IMR-90 (cell line): ENCODE results near the gene SAMD4B. TPM values are rescaled to one million over a fixed set of nuclear protein-coding genes. Genes with fewer than 3 reads are reported as not detected.

Source experiments
- ATAC-seq: fragments of 200-7000 bp; cut with Tn5 transposase; 2 replicates; pipeline ENCODE4 v1.9.1; 2020; ENCODE audit warnings: low read depth, mild to moderate bottlenecking, moderate library complexity
- BruUV-seq: library from RNA; stranded (reverse); fragments of 400-500 nt; replicated peaks from 2 replicates; lab custom pipeline; 2021; lab: Mats Ljungman, UMichigan
- CTCF ChIA-PET: fragments of 300-600 bp; formaldehyde crosslinking; extraction: SDS; loops from one replicate; lab custom pipeline; 2021; ENCODE audit warnings: antibody characterized with exemption; lab: Yijun Ruan, JAX
- POLR2A ChIA-PET: fragments of 300-600 bp; sonication (Branson Sonifier 250); formaldehyde crosslinking; loops from one replicate; lab custom pipeline; 2022; ENCODE audit warnings: antibody characterized with exemption; ENCODE audit not compliant: unreplicated experiment; lab: Charles Lee
- DNase-seq: peaks from one replicate; pipeline ENCODE4 v3.0.0; 2013
- H2AFZ ChIP-seq: replicated peaks from 2 replicates; pipeline ENCODE3; 2013; ENCODE audit warnings: low read length, mild to moderate bottlenecking; ENCODE audit not compliant: poor library complexity
- H2AK5ac ChIP-seq: 2 replicates; pipeline ENCODE4 v1.6.1; 2013; ENCODE audit warnings: low read depth, low read length, inconsistent platforms
- H2AK9ac ChIP-seq: replicated peaks from 2 replicates; pipeline ENCODE3; 2013; ENCODE audit warnings: mild to moderate bottlenecking, low read depth, low read length, moderate library complexity; ENCODE audit not compliant: poor library complexity
- H2BK120ac ChIP-seq: 2 replicates; pipeline ENCODE4 v1.6.1; 2013; ENCODE audit warnings: low read depth, low read length, inconsistent platforms
- H2BK15ac ChIP-seq: 3 replicates; pipeline ENCODE4 v1.6.1; 2013; ENCODE audit warnings: low read depth, low read length, inconsistent platforms
- H2BK20ac ChIP-seq: 2 replicates; pipeline ENCODE4 v1.6.1; 2013; ENCODE audit warnings: low read depth, mild to moderate bottlenecking, inconsistent platforms, low read length, moderate library complexity
- H2BK5ac ChIP-seq: 2 replicates; pipeline ENCODE4 v1.6.1; 2013; ENCODE audit warnings: mild to moderate bottlenecking, low read depth, low read length, inconsistent platforms; ENCODE audit not compliant: poor library complexity, severe bottlenecking
- H3K14ac ChIP-seq: replicated peaks from 2 replicates; pipeline ENCODE4 v1.6.1; 2013; ENCODE audit warnings: low read depth, low read length, inconsistent platforms
- H3K18ac ChIP-seq: 2 replicates; pipeline ENCODE4 v1.6.1; 2013; ENCODE audit warnings: low read depth, low read length, control low read depth
- H3K23ac ChIP-seq: 2 replicates; pipeline ENCODE4 v1.6.1; 2013; ENCODE audit warnings: low read depth, low read length, inconsistent platforms
- H3K27ac ChIP-seq: 2 replicates; pipeline ENCODE4 v1.5.1; 2013; ENCODE audit warnings: mild to moderate bottlenecking, control low read depth, low read length; ENCODE audit not compliant: insufficient read depth
- H3K27me3 ChIP-seq: 2 replicates; pipeline ENCODE4 v1.6.1; 2013; ENCODE audit warnings: low read length; ENCODE audit not compliant: control insufficient read depth, insufficient read depth
- H3K36me3 ChIP-seq: 2 replicates; pipeline ENCODE4 v1.6.1; 2013; ENCODE audit warnings: low read length, mixed read lengths; ENCODE audit not compliant: control insufficient read depth, insufficient read depth
- H3K4ac ChIP-seq: 2 replicates; pipeline ENCODE4 v1.6.1; 2013; ENCODE audit warnings: low read depth, low read length, inconsistent platforms
- H3K4me1 ChIP-seq: 2 replicates; pipeline ENCODE4 v1.6.1; 2013; ENCODE audit warnings: low read length, mixed read lengths; ENCODE audit not compliant: control insufficient read depth, insufficient read depth
- H3K4me2 ChIP-seq: 2 replicates; pipeline ENCODE4 v1.6.1; 2013; ENCODE audit warnings: low read depth, mild to moderate bottlenecking, control low read depth, low read length, moderate library complexity
- H3K4me3 ChIP-seq: 2 replicates; pipeline ENCODE4 v1.5.1; 2013; ENCODE audit warnings: low read depth, mild to moderate bottlenecking, control low read depth, low read length, moderate library complexity; ENCODE audit not compliant: insufficient read depth
- H3K56ac ChIP-seq: 2 replicates; pipeline ENCODE4 v1.6.1; 2013; ENCODE audit warnings: low read length, inconsistent platforms; ENCODE audit not compliant: insufficient read depth; ENCODE audit errors: extremely low read depth
- H3K79me1 ChIP-seq, 2 experiments: 2 replicates each; pipeline ENCODE4 v1.6.1; 2013; ENCODE audit warnings: low read length in 2 of 2, inconsistent platforms in 1 of 2, low read depth in 1 of 2
- H3K9ac ChIP-seq: 2 replicates; pipeline ENCODE4 v1.6.1; 2013; ENCODE audit warnings: low read depth, low read length, control low read depth
- H3K9me1 ChIP-seq: 2 replicates; pipeline ENCODE4 v1.6.1; 2013; ENCODE audit warnings: low read length, inconsistent platforms; ENCODE audit not compliant: insufficient read depth
- H3K9me3 ChIP-seq: 2 replicates; pipeline ENCODE4 v1.6.1; 2013; ENCODE audit warnings: low read length; ENCODE audit not compliant: control insufficient read depth, insufficient read depth
- H4K20me1 ChIP-seq: 2 replicates; pipeline ENCODE4 v1.6.1; 2013; ENCODE audit warnings: low read length, inconsistent platforms; ENCODE audit not compliant: insufficient read depth
- H4K5ac ChIP-seq: 2 replicates; pipeline ENCODE4 v1.6.1; 2013; ENCODE audit warnings: mild to moderate bottlenecking, low read depth, low read length, control low read depth
- H4K8ac ChIP-seq, 2 experiments: 2 replicates each; pipeline ENCODE4 v1.6.1; 2013; ENCODE audit warnings: low read depth in 2 of 2, low read length in 2 of 2, control low read depth in 1 of 2, inconsistent platforms in 1 of 2
- H4K91ac ChIP-seq: 2 replicates; pipeline ENCODE4 v1.6.1; 2013; ENCODE audit warnings: low read depth, low read length, inconsistent platforms; ENCODE audit not compliant: insufficient read depth
- BHLHE40 ChIP-seq: fragments of 150-350 bp; IDR thresholded peaks from 2 replicates; pipeline ENCODE4 v1.6.1; 2016; ENCODE audit warnings: mild to moderate bottlenecking, low read depth, low read length
- CEBPB ChIP-seq: IDR thresholded peaks from 2 replicates; pipeline ENCODE4 v1.6.1; 2012; ENCODE audit warnings: low read depth, low read length, improper control_type of control experiment
- CHD1 ChIP-seq: IDR thresholded peaks from 2 replicates; pipeline ENCODE4 v1.6.1; 2012; ENCODE audit warnings: low read depth, low read length, improper control_type of control experiment
- FOS ChIP-seq: fragments of 150-350 bp; IDR thresholded peaks from 2 replicates; pipeline ENCODE4 v1.6.1; 2016; ENCODE audit warnings: low read depth, low read length
- MAZ ChIP-seq: IDR thresholded peaks from 2 replicates; pipeline ENCODE4 v1.6.1; 2012; ENCODE audit warnings: low read depth, mild to moderate bottlenecking, low read length, improper control_type of control experiment, moderate library complexity, borderline replicate concordance
- MXI1 ChIP-seq: IDR thresholded peaks from 2 replicates; pipeline ENCODE4 v1.6.1; 2012; ENCODE audit warnings: low read depth, mild to moderate bottlenecking, low read length, moderate library complexity, borderline replicate concordance
- NFE2L2 ChIP-seq: fragments of 150-350 bp; IDR thresholded peaks from 2 replicates; pipeline ENCODE4 v1.6.1; 2016; ENCODE audit warnings: low read depth, mild to moderate bottlenecking, low read length
- POLR2A ChIP-seq: IDR thresholded peaks from 2 replicates; pipeline ENCODE4 v1.6.1; 2012; ENCODE audit warnings: mild to moderate bottlenecking, low read depth, low read length
- RAD21 ChIP-seq: IDR thresholded peaks from 2 replicates; pipeline ENCODE4 v1.6.1; 2012; ENCODE audit warnings: low read length, improper control_type of control experiment
- RCOR1 ChIP-seq: IDR thresholded peaks from 2 replicates; pipeline ENCODE4 v1.6.1; 2012; ENCODE audit warnings: mild to moderate bottlenecking, low read length, improper control_type of control experiment; ENCODE audit not compliant: insufficient replicate concordance
- RFX5 ChIP-seq: IDR thresholded peaks from 2 replicates; pipeline ENCODE4 v1.8.0; 2012; ENCODE audit warnings: low read depth, mild to moderate bottlenecking, low read length, moderate library complexity
- SMC3 ChIP-seq: fragments of 150-350 bp; IDR thresholded peaks from 2 replicates; pipeline ENCODE4 v1.6.1; 2016; ENCODE audit warnings: low read depth, mild to moderate bottlenecking, antibody characterized with exemption, low read length, moderate library complexity
- WGBS, 2 experiments: methylation state at CpG; one replicate each; pipeline versions ENCODE4 v1.1.5 to v1.1.7; 2013; ENCODE audit warnings: missing lambda C conversion rate in 2 of 2; ENCODE audit not compliant: insufficient read length in 1 of 2; ENCODE audit errors: extremely low coverage in 2 of 2; 5-methylcytosine and 5-hydroxymethylcytosine counted together
- dilution Hi-C: fragments of 300-500 bp; cut with HindIII; formaldehyde crosslinking; loops from one replicate; pipeline ENCODE4 v1.14.3; 2018; ENCODE audit warnings: low sequenced_read_pairs; ENCODE audit not compliant: unreplicated experiment
- in situ Hi-C: fragments of 300-500 bp; cut with MboI; formaldehyde crosslinking; loops from 3 replicates; pipeline ENCODE4 v1.14.3; 2019; ENCODE audit warnings: low sequenced_read_pairs, inconsistent platforms, mixed read lengths
- intact Hi-C: fragments of 100-400 bp; cut with micrococcal nuclease; formaldehyde crosslinking; loops from 2 replicates; pipeline ENCODE4 v1.10.0; 2022
- polyA plus RNA-seq, 3 experiments: library from polyadenylated mRNA; depleted of rRNA; stranded (reverse); fragments of >200 nt; gene quantifications; 2 replicates each; pipeline ENCODE4 v1.2.3, GENCODE V29; 2012; ENCODE audit warnings: low replicate concordance in 1 of 3
- total RNA-seq: library from RNA; depleted of rRNA; stranded (reverse); fragments of >200 nt; gene quantifications from 2 replicates; pipeline ENCODE4 v1.2.3, GENCODE V29; 2012
- TF ChIP-seq, protein P1 (sequence below): fragments of 150-350 bp; IDR thresholded peaks from 2 replicates; pipeline ENCODE4 v1.6.1; 2017; ENCODE audit warnings: mild to moderate bottlenecking, antibody characterized with exemption, low read length, low read depth
- TF ChIP-seq, protein P2 (sequence below): fragments of 150-350 bp; IDR thresholded peaks from 2 replicates; pipeline ENCODE4 v1.6.1; 2016; ENCODE audit warnings: low read depth, mild to moderate bottlenecking, low read length, moderate library complexity, borderline replicate concordance
- TF ChIP-seq, protein P3 (sequence below): conservative IDR thresholded peaks from 2 replicates; pipeline ENCODE4 v1.5.1; 2012; ENCODE audit warnings: mild to moderate bottlenecking, low read depth, low read length, improper control_type of control experiment

Gene SAMD4B
- total and polyA plus RNA-seq, 2 of the 4 experiments (the other 2 are of a cell fraction) = 18.3 to 97.2 TPM

DNA sequence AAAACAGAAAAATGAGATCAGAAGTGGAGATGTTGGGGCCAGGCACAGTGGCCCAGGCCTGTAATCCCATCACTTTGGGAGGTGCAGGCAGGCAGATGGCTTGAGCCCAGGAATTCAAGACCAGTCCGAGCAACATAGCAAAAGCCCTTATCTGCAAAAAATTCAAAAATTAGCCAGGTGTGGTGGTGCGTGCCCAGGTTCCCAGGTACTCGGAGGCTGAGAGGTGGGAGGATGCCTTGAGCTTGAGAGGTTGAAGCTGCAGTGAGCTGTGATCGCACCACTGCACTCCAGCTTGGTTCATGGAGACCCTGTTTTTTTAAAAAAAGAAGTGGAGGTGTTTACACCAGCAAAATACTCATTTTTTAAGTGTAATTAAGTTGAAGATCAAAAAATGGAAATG lies 57.8 kb downstream of the SAMD4B start:
- H2AK9ac ChIP-seq = no peak overlapping the region
- no peak overlapping the region for H2BK120ac ChIP-seq
- intact Hi-C loops = no loop called here
- BruUV-seq = no TSS peak
- peaks cover 11% of the 10 kb centered on the region for H3K9me1 ChIP-seq
- no peak overlapping the region for H3K4me2 ChIP-seq
- 100% methylated on average over 1 of the region's 4 CpGs; no CpG with 5 or more reads in 1 of the 2 experiments for WGBS, 2 experiments
- H3K4me1 ChIP-seq = peaks cover 27% of the 10 kb centered on the region
- no peak overlapping the region for H3K4ac ChIP-seq
- no peak overlapping the region for H4K5ac ChIP-seq
- peaks cover 17% of the 10 kb centered on the region for H4K20me1 ChIP-seq
- no peaks in the 10 kb centered on the region for H3K9me3 ChIP-seq
- TF ChIP-seq RCOR1 (no peak), NFE2L2 (no peak), CEBPB (no peak), RFX5 (no peak), CHD1 (no peak), MAZ (no peak), POLR2A (no peak), RAD21 (no peak), MXI1 (no peak), SMC3 (no peak), BHLHE40 (no peak), FOS (no peak)
- TF ChIP-seq, protein P1, sequence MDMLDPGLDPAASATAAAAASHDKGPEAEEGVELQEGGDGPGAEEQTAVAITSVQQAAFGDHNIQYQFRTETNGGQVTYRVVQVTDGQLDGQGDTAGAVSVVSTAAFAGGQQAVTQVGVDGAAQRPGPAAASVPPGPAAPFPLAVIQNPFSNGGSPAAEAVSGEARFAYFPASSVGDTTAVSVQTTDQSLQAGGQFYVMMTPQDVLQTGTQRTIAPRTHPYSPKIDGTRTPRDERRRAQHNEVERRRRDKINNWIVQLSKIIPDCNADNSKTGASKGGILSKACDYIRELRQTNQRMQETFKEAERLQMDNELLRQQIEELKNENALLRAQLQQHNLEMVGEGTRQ = no peak
- TF ChIP-seq, protein P2, sequence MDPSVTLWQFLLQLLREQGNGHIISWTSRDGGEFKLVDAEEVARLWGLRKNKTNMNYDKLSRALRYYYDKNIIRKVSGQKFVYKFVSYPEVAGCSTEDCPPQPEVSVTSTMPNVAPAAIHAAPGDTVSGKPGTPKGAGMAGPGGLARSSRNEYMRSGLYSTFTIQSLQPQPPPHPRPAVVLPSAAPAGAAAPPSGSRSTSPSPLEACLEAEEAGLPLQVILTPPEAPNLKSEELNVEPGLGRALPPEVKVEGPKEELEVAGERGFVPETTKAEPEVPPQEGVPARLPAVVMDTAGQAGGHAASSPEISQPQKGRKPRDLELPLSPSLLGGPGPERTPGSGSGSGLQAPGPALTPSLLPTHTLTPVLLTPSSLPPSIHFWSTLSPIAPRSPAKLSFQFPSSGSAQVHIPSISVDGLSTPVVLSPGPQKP = no peak
- TF ChIP-seq, protein P3, sequence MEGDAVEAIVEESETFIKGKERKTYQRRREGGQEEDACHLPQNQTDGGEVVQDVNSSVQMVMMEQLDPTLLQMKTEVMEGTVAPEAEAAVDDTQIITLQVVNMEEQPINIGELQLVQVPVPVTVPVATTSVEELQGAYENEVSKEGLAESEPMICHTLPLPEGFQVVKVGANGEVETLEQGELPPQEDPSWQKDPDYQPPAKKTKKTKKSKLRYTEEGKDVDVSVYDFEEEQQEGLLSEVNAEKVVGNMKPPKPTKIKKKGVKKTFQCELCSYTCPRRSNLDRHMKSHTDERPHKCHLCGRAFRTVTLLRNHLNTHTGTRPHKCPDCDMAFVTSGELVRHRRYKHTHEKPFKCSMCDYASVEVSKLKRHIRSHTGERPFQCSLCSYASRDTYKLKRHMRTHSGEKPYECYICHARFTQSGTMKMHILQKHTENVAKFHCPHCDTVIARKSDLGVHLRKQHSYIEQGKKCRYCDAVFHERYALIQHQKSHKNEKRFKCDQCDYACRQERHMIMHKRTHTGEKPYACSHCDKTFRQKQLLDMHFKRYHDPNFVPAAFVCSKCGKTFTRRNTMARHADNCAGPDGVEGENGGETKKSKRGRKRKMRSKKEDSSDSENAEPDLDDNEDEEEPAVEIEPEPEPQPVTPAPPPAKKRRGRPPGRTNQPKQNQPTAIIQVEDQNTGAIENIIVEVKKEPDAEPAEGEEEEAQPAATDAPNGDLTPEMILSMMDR = no peak
- no peak overlapping the region for H2BK15ac ChIP-seq
- in situ Hi-C loops = no loop called here
- no peak overlapping the region for H3K4me3 ChIP-seq
- H4K8ac ChIP-seq = no peak overlapping the region
- H3K9ac ChIP-seq = no peak overlapping the region
- POLR2A ChIA-PET = interaction anchor here (0.6 kb wide), 1 partner anchor 36 kb away, joined by 3 read pairs; the partner anchor contains the start of gene RPS16
- peaks cover 9% of the 10 kb centered on the region for H3K36me3 ChIP-seq
- H2AK5ac ChIP-seq = 0 out of 2 replicates have a peak overlapping the region, but pooled peaks have one; percentile 13
- DNase-seq = no peak
- 0 out of 2 replicates have a peak overlapping the region, but pooled peaks have one; percentile 20 for H2BK20ac ChIP-seq
- H3K14ac ChIP-seq = no peak overlapping the region
- H4K91ac ChIP-seq = no peak overlapping the region
- peaks cover 0 to 45% of the 10 kb centered on the region in 2 experiments; a peak in 2 of 4 replicates for H3K79me1 ChIP-seq
- no peak overlapping the region for H3K56ac ChIP-seq
- H3K18ac ChIP-seq = no peak overlapping the region
- no peak overlapping the region for H2BK5ac ChIP-seq
- H3K27me3 ChIP-seq = no peaks in the 10 kb centered on the region
- H3K23ac ChIP-seq = no peak overlapping the region
- no peak for ATAC-seq
- H2AFZ ChIP-seq = no peak overlapping the region
- no peak overlapping the region for H3K27ac ChIP-seq
- dilution Hi-C loops = no loop called here
- CTCF ChIA-PET = interaction anchor here (2.0 kb wide), 1 partner anchor 12 kb away, joined by 10 read pairs; the partner anchor contains the start of gene PLEKHG2
